Hepatocyte (in vitro differentiated cells): ENCODE data around the gene SLC10A2. TPM values are rescaled to one million over a fixed set of nuclear protein-coding genes. Genes with fewer than 3 reads are reported as not detected.

ENCODE experiments used
- DNase-seq: peaks from one replicate; pipeline ENCODE4 v3.0.0-alpha.2; 2016; ENCODE audit warnings: low spot score
- H2AFZ ChIP-seq: fragments of 200-600 bp; sonication (generic); 2 replicates; pipeline ENCODE4 v1.6.0; 2016; ENCODE audit warnings: antibody characterized with exemption, mild to moderate bottlenecking
- H3K27ac ChIP-seq: fragments of 200-600 bp; sonication (generic); 2 replicates; pipeline ENCODE4 v1.5.1; 2016; ENCODE audit warnings: mild to moderate bottlenecking
- H3K27me3 ChIP-seq: fragments of 200-600 bp; sonication (generic); 2 replicates; pipeline ENCODE4 v1.6.1; 2016
- H3K36me3 ChIP-seq: fragments of 200-600 bp; sonication (generic); replicated peaks from 2 replicates; pipeline ENCODE4 v1.5.1; 2016; ENCODE audit warnings: low read depth; ENCODE audit not compliant: insufficient read depth
- H3K4me1 ChIP-seq: fragments of 200-600 bp; sonication (generic); 2 replicates; pipeline ENCODE4 v1.5.1; 2016; ENCODE audit warnings: mild to moderate bottlenecking, moderate library complexity; ENCODE audit not compliant: insufficient read depth
- H3K4me2 ChIP-seq: fragments of 200-600 bp; sonication (generic); 2 replicates; pipeline ENCODE4 v1.6.0; 2016
- H3K4me3 ChIP-seq: fragments of 200-600 bp; sonication (generic); 2 replicates; pipeline ENCODE4 v1.5.1; 2016; ENCODE audit warnings: mild to moderate bottlenecking
- H3K79me2 ChIP-seq: fragments of 200-600 bp; sonication (generic); 2 replicates; pipeline ENCODE4 v1.6.0; 2017; ENCODE audit warnings: mild to moderate bottlenecking
- H3K9me2 ChIP-seq: fragments of 200-600 bp; sonication (generic); replicated peaks from 2 replicates; pipeline ENCODE4 v1.6.0; 2017; ENCODE audit warnings: mild to moderate bottlenecking; ENCODE audit not compliant: insufficient read depth
- H3K9me3 ChIP-seq: fragments of 200-600 bp; sonication (generic); 2 replicates; pipeline ENCODE4 v1.5.1; 2016; ENCODE audit warnings: low read depth, mild to moderate bottlenecking
- H4K20me1 ChIP-seq: fragments of 200-600 bp; sonication (generic); 2 replicates; pipeline ENCODE4 v1.6.0; 2016; ENCODE audit warnings: mild to moderate bottlenecking; ENCODE audit not compliant: insufficient read depth, poor library complexity, severe bottlenecking
- CTCF ChIP-seq: fragments of 200-600 bp; sonication (generic); IDR thresholded peaks from 2 replicates; pipeline ENCODE4 v1.5.1; 2016; ENCODE audit warnings: antibody characterized with exemption, mild to moderate bottlenecking; ENCODE audit not compliant: poor library complexity
- EZH2 ChIP-seq: fragments of 200-600 bp; sonication (generic); IDR thresholded peaks from 2 replicates; pipeline ENCODE4 v1.6.1; 2016; ENCODE audit warnings: antibody characterized with exemption, mild to moderate bottlenecking, borderline replicate concordance
- EZH2phosphoT487 ChIP-seq: fragments of 200-600 bp; sonication (generic); IDR thresholded peaks from one replicate; pipeline ENCODE4 v1.6.1; 2018; ENCODE audit warnings: antibody characterized with exemption, mild to moderate bottlenecking, low read depth, moderate library complexity; ENCODE audit not compliant: unreplicated experiment, severe bottlenecking
- WGBS: methylation state at CpG from one replicate; pipeline ENCODE4 v1.1.6; 2016; ENCODE audit warnings: low lambda C conversion rate; ENCODE audit errors: missing lambda C conversion rate; 5-methylcytosine and 5-hydroxymethylcytosine counted together
- polyA plus RNA-seq: library from polyadenylated mRNA; unstranded; fragments of >200 nt; fragmentation: Nextera tagmentation; extraction: Ambion mirVana; gene quantifications from 2 replicates; pipeline ENCODE4 v1.2.1, GENCODE V29; 2016
- total RNA-seq: library from RNA; depleted of rRNA; stranded (reverse); fragments of >200 nt; gene quantifications from 2 replicates; pipeline ENCODE4 v1.2.3, GENCODE V29; 2014

Gene SLC10A2
- total and polyA plus RNA-seq, 2 experiments from 2014 or later, result 0.63 to 1.8 TPM

- Histone ChIP-seq H3K79me2 (no peaks in the 10 kb centered on the region), H3K4me2 (no peak overlapping the region), H3K27me3 (no peaks in the 10 kb centered on the region), H4K20me1 (no peaks in the 10 kb centered on the region), H3K4me1 (no peaks in the 10 kb centered on the region), H2AFZ (no peak overlapping the region), H3K9me3 (no peaks in the 10 kb centered on the region), H3K36me3 (no peaks in the 10 kb centered on the region), H3K4me3 (no peak overlapping the region), H3K27ac (no peak overlapping the region), H3K9me2 (no peaks in the 10 kb centered on the region)
- WGBS, result 83% methylated on average over 3 of the region's 3 CpGs
- TF ChIP-seq CTCF (no peak), EZH2phosphoT487 (no peak), EZH2 (no peak)
- DNase-seq, result no peak
Measured at GRCh38 chr13:103087275-103087674, 21.1 kb upstream of the SLC10A2 start.

GRCh38 chr13:103081435-103081834 is 15.2 kb upstream of the SLC10A2 start:
- no peaks in the 10 kb centered on the region for H3K4me1 ChIP-seq
- no peaks in the 10 kb centered on the region for H3K79me2 ChIP-seq
- H4K20me1 ChIP-seq, result no peaks in the 10 kb centered on the region
- no peak overlapping the region for H3K4me3 ChIP-seq
- no peak overlapping the region for H3K27ac ChIP-seq
- no peak overlapping the region for H2AFZ ChIP-seq
- TF ChIP-seq EZH2, result no peak
- TF ChIP-seq CTCF, result no peak
- TF ChIP-seq EZH2phosphoT487, result no peak
- H3K27me3 ChIP-seq, result no peaks in the 10 kb centered on the region
- H3K36me3 ChIP-seq, result no peaks in the 10 kb centered on the region
- H3K9me2 ChIP-seq, result no peaks in the 10 kb centered on the region
- WGBS, result 62% methylated on average over 2 of the region's 2 CpGs
- H3K9me3 ChIP-seq, result no peaks in the 10 kb centered on the region
- H3K4me2 ChIP-seq, result no peak overlapping the region
- DNase-seq, result no peak

DNA sequence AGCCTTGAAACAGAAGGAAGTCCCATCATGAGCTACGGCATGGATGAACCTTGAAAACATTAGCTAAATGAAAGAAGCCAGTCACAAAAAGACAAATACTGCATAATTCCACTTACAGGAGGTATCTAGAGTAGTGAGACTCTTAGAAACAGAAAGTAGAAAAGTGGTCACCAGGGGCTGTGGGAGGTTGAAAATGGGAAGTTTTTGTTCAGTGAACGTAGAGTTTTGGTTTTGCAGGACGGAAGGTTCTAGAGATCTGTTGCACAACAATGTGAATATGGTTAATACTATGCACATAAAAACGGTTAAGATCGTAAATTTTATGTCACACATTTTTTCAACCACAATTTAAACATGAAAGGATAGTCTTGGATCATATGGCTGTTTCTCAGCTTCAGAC is 11.9 kb upstream of the SLC10A2 start:
- no peak overlapping the region for H3K4me3 ChIP-seq
- no peak overlapping the region for H3K4me2 ChIP-seq
- TF ChIP-seq EZH2 (no peak), CTCF (no peak), EZH2phosphoT487 (no peak)
- WGBS, result 86% methylated on average over 5 of the region's 5 CpGs
- no peaks in the 10 kb centered on the region for H3K27me3 ChIP-seq
- H3K79me2 ChIP-seq, result no peaks in the 10 kb centered on the region
- H4K20me1 ChIP-seq, result no peaks in the 10 kb centered on the region
- H3K36me3 ChIP-seq, result no peaks in the 10 kb centered on the region
- H3K9me2 ChIP-seq, result no peaks in the 10 kb centered on the region
- no peaks in the 10 kb centered on the region for H3K9me3 ChIP-seq
- no peak overlapping the region for H3K27ac ChIP-seq
- DNase-seq, result no peak
- no peak overlapping the region for H2AFZ ChIP-seq
- no peaks in the 10 kb centered on the region for H3K4me1 ChIP-seq

- TF ChIP-seq EZH2 (no peak), CTCF (no peak), EZH2phosphoT487 (no peak)
- Histone ChIP-seq H2AFZ (no peak overlapping the region), H3K4me2 (no peak overlapping the region), H3K9me3 (no peaks in the 10 kb centered on the region), H3K27me3 (no peaks in the 10 kb centered on the region), H3K79me2 (no peaks in the 10 kb centered on the region), H3K4me3 (no peak overlapping the region), H4K20me1 (no peaks in the 10 kb centered on the region), H3K27ac (no peak overlapping the region), H3K9me2 (no peaks in the 10 kb centered on the region), H3K4me1 (peaks cover 7% of the 10 kb centered on the region), H3K36me3 (no peaks in the 10 kb centered on the region)
- 96% methylated on average over 1 of the region's 1 CpG for WGBS
- DNase-seq, result no peak
Measured at GRCh38 chr13:103068836-103069235, 2.6 kb upstream of the SLC10A2 start.
